NCI-H2107 (cell line): Measurements from ENCODE around the gene CSNK1E.
A peak's percentile ranks its signal among the peaks of the same experiment; 100 is the strongest.

Source experiments
- DNase-seq: peaks from one replicate; lab custom pipeline; 2025; lab: John Stamatoyannopoulos, UW

Gene CSNK1E

DNA sequence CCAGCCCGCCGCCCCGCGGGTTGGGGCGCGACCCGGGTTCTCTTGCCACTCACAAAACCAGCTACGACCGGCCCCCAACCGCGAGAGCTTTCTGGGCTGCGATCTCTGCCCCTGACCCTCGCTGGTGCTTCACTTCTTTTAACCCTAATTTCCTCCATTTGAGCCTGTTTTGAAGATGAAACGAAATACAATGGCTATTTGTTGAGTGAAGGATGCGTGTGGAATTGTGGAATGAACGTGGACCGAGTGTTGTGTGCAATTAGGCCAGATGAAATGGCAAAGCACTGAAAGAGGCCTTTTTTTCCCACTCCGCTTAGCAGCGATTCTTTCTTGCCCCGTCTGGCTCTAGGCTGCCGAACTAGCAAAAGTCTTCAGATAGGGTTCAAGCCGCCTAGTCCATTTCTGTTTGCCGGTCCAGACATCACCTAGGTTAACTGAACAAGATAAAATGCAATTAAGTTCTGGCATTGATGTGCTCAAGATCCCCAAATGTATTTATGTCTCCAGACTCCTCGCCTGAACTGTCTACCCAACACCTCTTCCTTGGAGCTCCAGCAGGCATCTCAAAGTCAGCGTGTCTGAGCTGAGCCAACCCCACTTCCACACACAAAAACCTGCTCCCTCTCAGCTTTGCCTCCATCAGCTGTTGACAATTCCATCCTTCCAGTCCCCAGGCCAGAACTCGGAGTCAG is 44.0 kb downstream of the CSNK1E start:
- DNase-seq = no peak

- no peak for DNase-seq
Observed at GRCh38 chr22:38272373-38273134, 44.7 kb downstream of the CSNK1E start, which contains the start of gene TMEM184B. Gene TMEM184B, minus strand, starts transcription at chr22:38273010. Its CDS starts 25,049 bp downstream, at chr22:38247961.

GRCh38 chr22:38271927-38272372 is 45.3 kb downstream of the CSNK1E start:
- no peak for DNase-seq

GRCh38 chr22:38271101-38271500 is 46.1 kb downstream of the CSNK1E start:
- no peak for DNase-seq

DNA sequence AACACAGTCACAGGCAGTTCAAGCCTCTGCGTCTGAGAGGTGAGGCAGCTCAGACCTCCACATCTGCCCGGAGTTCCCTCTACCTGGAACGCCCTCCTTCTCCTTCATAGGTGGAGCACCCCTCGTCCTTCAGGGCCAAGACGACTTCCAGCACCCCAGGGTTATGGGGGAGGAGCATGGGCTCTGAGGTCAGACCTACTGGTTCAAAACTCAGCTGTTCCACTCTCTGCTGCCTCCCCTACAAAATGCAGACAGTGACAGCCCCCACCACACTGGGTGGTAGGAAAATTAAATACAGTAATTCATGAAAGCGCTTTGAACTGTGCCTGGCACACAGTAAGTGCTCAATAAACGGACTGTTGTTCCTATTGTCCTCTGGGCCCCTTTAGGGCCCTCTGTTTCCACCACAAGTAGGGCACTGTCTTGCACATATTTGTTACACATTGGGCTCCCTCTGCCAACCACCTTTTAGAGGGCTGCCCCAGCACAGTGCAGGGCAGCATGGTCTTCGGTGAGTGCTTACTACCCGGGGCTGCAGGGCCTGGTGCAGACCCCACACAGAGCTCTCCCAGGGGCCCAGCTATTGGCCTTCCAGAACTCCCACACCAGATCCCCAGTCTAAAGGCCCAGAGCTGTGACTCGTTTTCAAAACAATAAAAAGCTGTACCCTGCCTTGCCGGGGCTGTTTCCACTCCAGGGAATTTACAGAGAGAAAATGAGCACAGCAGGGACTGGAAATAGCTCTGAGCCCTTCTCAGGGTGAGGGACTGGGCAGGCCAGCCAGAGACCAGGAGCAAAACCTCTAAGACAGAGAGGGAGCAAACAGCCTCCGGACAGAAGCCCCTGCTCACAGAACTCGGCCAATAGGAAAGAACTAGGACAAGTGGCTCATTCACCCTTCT is 46.9 kb downstream of the CSNK1E start:
- no peak for DNase-seq

DNA sequence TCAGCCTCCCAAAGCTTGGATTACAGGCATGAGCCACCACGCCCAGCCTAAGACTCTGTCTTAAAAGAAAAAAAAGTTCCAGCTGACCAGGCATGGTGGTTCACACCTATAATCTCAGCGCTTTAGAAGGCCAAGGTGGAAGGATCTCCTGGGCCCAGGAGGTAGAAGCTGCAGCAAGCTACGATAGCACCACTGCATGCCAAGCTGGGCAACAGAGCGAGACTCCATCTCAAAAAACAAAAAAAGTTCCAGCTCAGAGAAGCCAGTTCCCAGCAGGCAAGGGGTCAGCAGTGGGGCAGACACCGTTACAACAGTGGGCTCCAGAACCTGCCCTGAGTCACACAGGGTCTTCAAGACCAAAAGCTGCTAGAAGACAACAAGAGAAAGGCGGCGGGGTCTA is 47.8 kb downstream of the CSNK1E start:
- no peak for DNase-seq

- DNase-seq = no peak
Observed at GRCh38 chr22:38267086-38267485, 50.1 kb downstream of the CSNK1E start.

DNA sequence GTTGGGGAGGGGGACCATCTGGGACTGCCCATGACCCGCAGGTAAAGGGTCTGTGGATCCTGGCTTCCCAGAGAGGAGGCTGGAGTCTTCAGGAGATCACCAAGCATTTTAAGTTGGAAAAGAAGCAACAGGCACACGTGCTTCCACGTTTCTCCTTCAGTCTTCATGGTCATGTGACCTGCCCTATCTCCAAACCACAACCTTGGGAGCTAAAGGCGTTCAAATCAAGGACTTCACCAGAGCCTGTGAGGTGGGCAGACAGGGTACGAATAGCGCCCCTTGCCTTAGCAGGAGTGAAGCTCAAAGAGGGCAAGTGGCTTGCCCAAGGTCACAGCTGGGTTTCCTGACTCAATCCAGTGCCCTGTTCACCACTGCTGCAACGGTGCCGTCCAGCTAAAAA is 51.1 kb downstream of the CSNK1E start:
- no peak for DNase-seq

DNA sequence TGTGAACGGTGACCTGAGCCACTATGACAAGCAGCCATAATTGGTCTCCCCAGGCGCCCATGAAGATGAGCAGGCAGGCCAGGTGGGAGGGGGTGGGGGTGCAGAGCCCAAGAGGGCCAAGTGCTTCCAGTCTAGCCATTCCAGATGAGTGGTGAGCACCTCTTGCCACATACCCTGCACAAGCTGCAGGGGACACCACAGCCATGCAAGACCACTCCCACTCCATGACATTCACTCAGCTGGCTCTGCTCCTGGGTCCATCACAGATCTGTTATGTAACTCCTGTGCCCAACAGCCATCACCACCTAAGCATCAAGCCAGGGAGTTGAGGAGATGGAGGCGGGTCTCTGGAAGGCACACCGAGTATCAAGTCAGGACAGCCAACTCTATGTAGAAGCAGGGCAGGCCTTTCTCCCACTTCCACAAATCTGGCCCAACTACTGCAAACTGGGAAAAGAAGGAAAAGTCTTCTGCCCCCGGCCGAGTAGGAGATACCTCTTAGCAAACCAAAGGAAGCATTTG is 52.9 kb downstream of the CSNK1E start:
- no peak for DNase-seq

- DNase-seq = no peak
Observed at GRCh38 chr22:38262051-38262795, 55.0 kb downstream of the CSNK1E start.

DNA sequence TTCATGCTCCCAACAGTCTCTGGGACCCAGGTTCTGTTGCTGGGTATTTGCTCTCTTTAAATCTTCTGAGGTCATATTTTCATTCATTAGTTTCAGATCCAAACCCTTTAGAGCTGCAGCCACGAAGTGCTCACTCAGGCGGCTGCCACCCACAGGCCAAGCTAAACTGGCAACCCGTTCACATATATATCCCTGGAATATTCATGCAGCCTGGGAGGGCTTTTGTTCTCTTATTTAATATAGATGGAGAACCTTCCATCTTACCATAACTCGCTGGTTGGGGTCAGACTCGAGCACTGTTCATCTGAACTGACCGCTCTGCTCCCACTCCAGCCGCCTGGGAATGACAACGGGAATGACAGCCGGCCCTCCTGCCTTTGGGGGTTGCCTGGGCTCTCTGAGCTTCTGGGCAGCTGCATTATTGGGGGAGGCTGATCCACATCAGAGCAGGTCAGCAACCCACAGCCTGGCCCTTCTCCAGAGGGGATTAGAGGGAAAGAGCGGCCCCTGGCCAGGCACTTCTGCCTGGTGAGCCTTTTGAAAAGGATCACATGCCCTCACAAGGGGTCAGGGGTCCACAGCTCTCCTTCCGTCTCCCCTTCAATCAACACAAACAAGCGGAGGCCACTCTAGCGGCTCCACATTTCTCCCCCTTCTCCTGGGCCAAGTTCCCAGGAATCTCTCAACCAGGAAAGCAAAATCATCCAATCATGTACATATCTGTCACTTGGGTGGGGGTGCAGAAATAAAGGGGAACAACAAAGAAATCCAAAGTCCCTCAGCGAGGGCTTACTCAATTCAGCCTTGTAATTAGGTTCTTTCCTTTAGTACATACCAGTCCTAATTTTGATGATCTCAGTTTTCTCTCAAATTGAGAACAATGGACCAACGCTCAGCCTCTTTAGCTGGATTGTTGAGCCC is 56.2 kb downstream of the CSNK1E start:
- DNase-seq = no peak

DNA sequence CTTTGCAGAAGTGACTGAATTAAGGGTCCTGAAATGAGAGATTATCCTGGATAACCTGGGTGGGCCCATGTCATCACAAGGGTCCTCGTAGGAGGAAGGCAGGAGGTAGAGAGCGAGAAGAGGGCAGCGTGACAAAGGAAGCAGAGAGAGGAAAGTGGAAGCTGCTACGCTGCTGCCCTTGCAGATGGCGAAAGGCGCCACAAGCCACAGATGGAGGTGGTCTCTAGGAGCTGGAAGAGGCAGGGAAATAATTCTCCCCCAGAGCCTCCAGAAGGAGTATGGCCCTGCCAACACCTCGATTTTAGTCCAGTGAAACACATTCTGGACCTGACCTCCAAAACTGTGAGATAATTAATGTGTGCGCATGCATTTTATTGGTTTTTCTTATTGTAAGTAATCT is 57.9 kb downstream of the CSNK1E start:
- no peak for DNase-seq

- DNase-seq = no peak
Observed at GRCh38 chr22:38258895-38259294, 58.3 kb downstream of the CSNK1E start.

DNA sequence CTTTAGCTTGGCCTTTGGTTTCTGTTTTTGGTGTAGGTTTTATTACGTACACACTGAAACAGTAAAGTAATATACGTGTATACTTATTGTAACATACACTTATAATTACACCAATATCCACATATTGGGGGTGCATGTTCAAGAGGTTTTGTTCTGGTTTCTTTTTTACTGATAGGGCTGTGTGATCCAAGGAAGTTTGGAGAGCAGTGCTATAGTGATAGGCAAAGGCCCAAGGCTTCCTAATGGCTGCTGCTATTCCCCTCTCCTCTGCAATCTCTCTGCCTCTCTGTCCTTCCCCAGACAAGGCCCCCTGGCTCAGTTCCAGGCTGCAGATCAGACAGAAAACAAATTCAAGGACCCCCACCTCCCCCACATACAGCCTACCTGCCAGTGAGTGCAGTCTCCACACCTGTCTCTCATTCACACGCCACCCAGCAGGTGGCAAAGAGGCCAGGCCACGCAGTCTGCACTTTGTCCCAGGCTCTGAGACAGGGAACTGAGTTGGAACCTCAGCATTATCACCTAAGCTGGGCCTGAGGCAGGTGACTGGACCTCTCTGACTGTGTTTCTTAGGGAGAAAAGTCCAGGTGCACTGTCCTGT is 59.5 kb downstream of the CSNK1E start:
- peak; percentile 42 for DNase-seq

GRCh38 chr22:38257181-38257580 is 60.1 kb downstream of the CSNK1E start:
- no peak for DNase-seq

DNA sequence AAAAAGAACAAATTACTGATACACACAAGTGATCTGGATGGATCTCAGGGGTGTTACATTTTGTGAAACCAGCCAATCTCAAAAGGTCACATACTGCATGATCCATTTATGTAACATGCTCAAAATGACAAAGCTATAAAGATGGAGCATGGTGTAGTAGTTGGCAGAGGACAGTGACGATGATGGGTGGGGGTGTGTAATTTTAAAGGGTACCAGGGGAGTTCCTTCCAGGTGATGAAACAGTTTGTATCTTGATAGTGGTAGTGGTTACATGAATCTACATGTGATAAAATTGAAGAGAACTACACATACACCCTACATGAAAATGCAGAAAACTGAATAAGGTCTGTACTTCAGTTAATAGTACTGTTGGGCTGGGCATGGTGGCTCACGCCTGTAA is 61.5 kb downstream of the CSNK1E start:
- DNase-seq = no peak

GRCh38 chr22:38251341-38251692 is 65.9 kb downstream of the CSNK1E start:
- no peak for DNase-seq

DNA sequence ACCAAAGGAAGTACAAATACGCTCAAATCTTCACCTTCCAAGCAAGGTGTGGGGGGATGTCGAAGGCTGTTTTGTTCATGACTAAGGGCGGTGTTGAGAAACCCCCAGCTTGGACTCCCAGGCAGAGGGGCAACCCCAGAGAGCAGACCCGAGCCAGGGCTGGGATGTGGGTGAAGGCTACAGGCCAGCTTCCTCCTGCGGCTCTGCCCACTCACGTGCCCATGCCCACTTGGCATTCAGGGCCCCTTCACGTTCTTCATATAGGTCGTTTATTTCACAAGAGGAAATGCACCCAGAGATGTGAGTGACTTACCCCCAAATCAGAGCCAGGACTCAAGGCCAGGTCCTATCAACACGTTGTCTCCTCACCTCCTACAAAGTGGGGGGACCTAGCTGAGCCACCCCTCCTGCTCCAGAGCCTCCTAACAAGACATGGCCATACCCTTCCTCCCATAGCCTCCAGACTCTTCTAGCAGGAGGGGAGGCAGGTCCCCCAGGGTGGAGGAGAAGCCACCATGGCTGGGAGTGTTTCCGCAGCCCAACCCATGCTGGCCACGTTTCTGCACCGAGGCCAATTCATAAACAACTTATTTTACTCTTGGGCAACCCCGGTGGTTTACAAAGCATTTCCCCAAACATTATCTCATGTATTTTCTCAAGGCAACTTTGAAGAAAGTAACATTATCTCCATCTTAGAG is 66.4 kb downstream of the CSNK1E start:
- no peak for DNase-seq
